ENCODE measurements around the gene SFRP5.

The SFRP5 gene

GRCh38 chr10:97763947-97764346 is 7.9 kb downstream of the SFRP5 start:
- DNase-seq = no peak

DNA sequence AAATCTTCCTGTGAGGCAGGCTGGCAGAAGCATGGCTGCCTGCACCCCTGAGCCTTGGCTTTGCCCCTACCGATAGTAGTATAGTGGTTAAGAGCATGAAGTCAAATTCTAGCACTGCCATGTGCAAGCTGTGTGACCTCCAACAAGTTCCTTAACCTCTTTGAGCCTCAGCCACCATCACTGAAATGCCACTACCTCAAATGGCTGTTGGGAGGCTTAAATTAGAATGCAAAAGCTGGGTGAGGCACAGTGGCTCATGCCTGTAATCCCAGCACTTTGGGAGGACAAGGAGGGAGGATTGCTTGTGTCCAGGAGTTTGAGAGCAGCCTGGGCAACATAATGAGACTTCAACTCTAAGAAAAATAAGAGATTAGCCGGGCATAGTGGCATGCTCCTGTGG is 8.4 kb downstream of the SFRP5 start:
- no peak for DNase-seq

GRCh38 chr10:97762816-97763215 is 9.0 kb downstream of the SFRP5 start:
- no peak for DNase-seq

- no peak for DNase-seq
These were observed 9.7 kb downstream of the SFRP5 start for GRCh38 chr10:97762056-97762455.

- no peak for DNase-seq
These were observed 10.4 kb downstream of the SFRP5 start for GRCh38 chr10:97761331-97761865.

DNA sequence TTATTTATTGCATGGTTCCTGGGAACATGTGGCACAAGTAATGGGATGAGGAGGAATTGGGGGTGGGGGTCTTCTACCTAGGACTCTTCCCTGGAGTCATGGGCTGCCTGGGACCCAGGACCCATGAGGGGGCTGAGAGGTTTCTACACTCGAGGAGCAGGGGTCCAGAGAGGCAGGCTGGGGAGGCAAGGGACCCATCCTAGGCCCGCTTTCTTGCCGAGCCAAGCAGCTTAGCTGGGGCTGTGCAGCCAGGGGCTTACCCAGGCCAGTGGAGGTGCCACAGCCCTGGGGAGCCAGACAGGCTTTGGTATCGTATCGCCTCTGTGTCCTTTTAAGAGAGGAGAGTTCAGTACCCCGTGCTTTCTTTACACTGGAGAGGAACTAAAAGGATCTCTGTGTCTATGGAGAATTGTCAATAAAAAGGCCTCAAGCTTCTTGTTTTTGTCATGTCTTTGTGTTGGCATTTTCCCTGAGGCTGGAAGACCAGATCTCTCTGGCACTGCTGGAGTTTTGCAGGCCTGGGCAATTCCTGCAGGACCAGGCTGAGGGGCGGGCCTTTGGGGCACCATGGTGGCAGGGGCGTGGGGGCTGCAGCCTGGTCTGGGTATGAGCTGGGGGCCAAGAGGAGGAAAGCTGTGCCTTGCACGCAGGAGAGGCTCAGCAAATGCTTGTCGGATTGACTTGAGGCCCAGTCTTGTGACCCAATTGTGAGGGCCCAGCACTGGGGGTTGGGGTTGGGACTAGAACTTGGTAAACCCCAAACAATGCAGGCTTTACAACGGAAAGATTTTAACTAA is 11.1 kb downstream of the SFRP5 start:
- no peak for DNase-seq

DNA sequence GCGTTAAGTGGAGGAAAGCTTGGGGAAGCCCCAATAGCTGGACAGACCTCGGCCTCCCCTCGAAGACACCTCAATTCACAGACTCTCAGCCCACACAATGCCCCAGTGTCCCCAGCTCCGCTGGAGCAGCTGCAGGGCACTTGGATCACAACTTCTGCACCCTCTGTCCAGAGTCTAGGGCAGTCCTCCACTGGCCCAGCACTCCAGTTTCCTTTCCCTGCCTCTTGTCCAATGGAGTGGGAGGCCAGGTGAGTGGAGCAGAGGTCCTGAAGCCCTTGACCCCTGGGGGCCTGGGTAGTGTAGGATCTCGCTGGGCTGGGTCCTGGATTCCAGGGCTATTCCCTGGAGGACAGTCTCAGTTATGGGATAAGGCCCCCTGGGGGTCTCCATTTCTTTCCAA is 11.9 kb downstream of the SFRP5 start:
- no peak for DNase-seq

DNA sequence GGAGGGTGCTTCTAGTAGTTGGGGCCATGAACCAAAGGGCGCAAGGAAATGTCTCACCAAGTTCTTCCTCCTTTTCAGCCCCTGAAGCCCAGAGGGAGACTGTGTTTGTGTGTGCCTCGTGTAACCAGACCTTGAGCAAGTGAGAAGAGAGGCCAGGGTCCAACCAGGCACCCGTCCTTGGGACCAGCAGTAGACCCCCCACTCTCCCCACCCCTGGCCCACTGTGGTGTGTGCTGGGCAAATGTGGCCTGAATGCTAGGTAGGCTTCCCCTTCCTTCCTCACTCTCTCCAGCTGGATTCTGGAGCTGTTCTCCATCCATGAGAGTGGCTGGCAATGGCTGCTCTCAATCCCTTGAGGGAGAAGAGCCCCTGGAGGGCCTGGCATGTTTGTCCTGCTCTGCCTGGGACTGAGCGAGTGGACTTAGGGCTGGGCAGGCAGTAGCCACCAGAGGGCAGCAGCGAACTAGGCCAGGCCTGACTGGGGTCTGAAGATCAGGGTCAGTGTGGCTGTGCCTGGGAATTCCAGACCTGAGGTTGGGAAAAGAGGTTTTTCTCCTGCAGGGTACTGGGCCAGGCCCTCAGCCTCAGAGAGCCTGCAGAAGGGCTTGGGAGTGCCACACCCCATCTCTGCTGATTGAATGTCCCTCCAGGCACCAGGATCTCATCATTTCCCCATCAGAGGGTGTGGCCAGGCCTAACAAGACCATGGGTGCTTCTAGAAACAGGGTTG is 12.5 kb downstream of the SFRP5 start:
- DNase-seq = peak; percentile 24

DNA sequence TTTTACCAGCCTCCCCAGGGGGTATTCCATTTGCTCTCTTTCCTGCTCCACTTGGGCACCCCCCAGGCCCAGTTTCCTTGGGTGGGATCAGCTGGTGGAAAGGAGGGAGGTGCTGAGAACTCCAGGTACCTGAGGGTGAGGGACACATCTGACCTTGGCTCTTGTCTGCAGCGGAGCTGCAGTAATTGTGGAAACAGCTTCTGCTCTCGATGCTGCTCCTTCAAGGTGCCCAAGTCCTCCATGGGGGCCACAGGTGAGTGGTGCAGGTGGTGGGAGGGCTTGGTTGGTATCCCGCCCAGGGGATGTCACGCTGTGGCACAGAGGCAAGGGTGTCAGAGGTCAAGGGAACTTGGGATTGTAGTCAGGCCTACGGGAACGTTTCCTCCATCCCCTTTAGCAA is 14.3 kb downstream of the SFRP5 start:
- DNase-seq = no peak

DNA sequence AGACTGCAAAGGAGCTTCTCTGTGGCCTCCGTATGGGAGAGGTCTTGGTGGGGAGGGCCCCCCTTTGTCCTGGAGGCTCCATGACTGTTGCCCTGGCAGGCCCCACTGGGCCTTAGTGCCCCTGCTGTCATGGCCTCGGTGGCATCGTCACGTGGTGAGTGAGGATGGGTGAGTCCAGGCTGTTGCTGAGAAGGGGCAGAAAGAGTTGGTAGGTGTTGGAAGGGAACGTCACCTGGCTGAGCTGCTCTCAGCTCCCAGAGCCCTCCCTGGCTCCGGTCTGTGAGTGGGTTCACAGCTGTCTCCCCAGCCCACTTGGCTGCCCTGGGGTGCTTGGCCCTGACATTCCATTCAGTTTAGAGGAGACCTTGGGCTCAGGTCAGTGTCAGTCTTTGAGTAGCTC is 16.1 kb downstream of the SFRP5 start:
- no peak for DNase-seq

DNA sequence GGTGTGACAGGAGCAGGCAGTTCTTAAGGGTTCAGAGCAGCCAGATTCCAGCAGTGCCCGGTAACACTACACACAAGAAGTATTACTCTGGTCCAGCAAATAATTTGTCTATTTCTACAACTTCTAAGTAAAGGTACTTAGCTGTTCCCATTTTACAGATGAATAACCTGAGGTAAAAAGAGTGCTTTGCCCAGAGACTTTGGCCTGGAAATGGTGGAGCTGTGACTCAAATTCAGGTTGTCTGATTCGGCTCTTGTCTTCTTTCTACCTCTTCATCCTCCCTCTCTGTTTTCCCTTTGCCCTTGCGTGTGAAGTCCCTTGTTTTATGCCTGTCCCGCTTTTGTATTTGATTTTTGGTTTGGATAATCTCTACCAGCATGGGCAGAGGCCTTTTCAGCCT is 17.1 kb downstream of the SFRP5 start:
- no peak for DNase-seq

GRCh38 chr10:97752956-97753355 is 18.8 kb downstream of the SFRP5 start:
- DNase-seq = no peak

GRCh38 chr10:97748116-97748515 is 23.7 kb downstream of the SFRP5 start:
- no peak for DNase-seq

DNA sequence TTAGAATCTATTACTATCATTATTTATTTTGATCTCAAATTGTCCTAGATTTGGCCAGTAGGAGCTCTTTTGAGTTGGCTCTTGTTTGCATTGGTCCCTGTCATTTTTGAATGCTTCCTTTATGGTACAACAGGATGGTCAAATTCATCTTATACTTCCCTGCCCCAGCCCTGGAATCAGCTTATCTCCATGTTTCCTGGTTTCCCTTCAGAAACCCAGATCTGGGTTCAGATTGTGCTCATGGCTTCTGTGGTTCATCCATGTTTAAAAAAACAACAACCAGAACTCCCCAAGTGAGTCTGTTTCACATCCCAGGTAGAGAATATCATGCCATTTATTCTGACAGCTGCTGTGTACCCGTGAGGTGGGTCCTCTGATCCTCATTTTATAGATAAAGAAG is 24.2 kb downstream of the SFRP5 start:
- DNase-seq = no peak

- DNase-seq = no peak
These were observed 27.3 kb downstream of the SFRP5 start for GRCh38 chr10:97744405-97745035.

- no peak for DNase-seq
These were observed 28.4 kb downstream of the SFRP5 start for GRCh38 chr10:97743169-97743943.

GRCh38 chr10:97740613-97741012 is 31.2 kb downstream of the SFRP5 start:
- no peak for DNase-seq

DNA sequence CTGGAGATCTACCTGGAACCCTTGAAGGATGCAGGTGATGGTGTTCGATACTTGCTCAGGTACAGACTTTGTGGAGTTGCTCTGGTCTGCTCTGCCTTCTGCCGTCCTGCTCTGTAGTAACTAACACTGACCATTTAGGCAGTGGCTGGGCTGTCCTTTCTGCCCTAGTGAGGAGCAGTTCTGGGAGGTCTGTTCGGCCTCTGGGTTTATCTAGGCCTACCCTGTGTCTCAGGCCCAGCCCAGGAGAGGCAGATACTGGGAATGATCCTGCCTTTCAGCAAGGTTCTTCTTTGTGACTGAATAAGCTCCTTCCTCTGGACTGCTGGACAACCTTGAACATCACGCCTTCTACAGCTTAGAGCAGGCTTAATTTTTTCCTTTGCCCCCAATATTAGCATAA is 33.2 kb downstream of the SFRP5 start:
- no peak for DNase-seq

DNA sequence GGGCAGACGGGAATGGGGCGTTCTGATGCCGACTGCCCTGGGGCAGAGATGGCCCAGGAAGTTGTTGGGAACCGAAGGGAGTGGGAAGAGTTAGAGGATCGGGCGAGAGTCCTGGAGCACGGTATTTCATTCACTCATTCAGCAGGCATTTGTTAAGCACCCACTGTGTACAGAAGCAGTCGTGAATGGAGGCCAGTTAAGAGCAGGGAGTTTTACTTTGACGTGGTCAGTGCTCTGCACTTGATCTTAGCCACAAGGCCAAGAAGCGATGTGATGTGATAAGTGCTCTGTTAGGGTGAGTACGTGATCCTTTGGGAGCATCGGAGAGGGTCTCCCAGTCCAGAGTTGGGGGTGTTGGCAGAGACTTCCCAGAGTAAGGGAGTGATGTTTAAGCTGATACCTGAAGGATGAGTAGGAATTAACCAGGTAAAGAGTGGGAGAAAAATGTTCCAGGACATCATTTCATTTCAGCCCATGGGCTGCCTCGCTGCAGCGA is 34.0 kb downstream of the SFRP5 start:
- no peak for DNase-seq

DNA sequence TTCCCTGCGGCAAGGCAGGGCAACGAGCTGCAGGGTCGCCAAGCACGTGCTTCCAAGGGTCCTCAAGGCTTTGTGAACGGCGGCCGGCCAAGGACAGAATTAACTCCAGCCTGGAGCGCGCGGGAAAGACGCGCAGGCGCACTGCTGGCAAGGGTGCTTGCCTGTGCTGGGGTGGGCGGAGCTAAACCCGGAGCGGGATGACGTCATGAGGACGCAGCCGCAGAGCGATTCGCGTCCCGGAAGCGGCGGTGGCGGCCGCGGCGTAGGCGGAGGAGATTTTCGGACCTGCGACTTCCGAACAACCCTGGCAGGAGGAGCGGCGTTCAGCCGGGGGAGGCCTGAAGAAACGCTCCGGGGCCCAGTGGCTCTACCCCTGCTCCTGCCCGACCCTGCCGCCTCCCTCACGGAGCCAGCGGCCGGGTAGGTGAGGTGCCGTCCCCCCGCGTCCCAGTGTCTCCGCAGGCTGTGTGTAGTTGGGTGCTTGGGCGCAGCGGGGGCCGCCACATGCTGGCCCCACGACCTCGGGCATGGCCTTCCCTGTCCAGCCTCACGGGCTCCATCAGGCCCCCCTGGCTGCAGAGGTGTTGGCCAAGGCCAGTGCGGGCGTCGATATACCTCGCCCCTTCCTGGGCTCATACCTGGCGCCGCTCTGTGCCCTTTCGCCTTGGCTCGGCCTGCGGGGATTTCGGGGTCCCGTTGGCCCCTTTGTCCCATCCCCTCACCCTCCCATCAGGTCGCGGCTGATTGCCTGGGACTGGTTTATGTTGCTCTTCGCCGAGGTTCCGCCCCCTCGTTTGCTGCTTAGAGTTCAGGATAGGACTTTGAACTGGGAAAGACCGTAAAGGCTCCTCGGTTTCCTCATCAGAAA is 34.7 kb downstream of the SFRP5 start, which contains the start of gene ZFYVE27:
Gene ZFYVE27 (plus strand): TSS at position 227 of the 868 bp plus-strand sequence. CDS start 1,350 bp downstream, outside the sequence.
- DNase-seq = peak; percentile 94

GRCh38 chr10:97736403-97736901 is 35.3 kb downstream of the SFRP5 start:
- DNase-seq = no peak

Measured in stimulated activated naive CD4-positive, alpha-beta T cell treated with Interleukin-2 at 50 U/mL for 16 hours (primary cell).